Measurements from ENCODE around the gene LAIR2.
"Not testable (repeated sequence)": the region's sequence is repeated elsewhere in the genome, so short reads cannot be mapped to it uniquely, and the experiment has no call there.

LAIR2 gene

DNA sequence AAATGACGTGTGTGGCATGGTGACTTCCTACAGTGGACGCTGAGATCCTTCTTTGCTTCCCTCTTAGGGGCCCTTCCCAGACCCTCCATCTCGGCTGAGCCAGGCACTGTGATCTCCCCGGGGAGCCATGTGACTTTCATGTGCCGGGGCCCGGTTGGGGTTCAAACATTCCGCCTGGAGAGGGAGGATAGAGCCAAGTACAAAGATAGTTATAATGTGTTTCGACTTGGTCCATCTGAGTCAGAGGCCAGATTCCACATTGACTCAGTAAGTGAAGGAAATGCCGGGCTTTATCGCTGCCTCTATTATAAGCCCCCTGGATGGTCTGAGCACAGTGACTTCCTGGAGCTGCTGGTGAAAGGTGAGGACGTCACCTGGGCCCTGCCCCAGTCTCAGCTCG lies 5.2 kb downstream of the LAIR2 start:
- TF ChIP-seq, protein P1, sequence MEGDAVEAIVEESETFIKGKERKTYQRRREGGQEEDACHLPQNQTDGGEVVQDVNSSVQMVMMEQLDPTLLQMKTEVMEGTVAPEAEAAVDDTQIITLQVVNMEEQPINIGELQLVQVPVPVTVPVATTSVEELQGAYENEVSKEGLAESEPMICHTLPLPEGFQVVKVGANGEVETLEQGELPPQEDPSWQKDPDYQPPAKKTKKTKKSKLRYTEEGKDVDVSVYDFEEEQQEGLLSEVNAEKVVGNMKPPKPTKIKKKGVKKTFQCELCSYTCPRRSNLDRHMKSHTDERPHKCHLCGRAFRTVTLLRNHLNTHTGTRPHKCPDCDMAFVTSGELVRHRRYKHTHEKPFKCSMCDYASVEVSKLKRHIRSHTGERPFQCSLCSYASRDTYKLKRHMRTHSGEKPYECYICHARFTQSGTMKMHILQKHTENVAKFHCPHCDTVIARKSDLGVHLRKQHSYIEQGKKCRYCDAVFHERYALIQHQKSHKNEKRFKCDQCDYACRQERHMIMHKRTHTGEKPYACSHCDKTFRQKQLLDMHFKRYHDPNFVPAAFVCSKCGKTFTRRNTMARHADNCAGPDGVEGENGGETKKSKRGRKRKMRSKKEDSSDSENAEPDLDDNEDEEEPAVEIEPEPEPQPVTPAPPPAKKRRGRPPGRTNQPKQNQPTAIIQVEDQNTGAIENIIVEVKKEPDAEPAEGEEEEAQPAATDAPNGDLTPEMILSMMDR (IDR thresholded peaks at IDR 0.05; ENCODE audit: extremely low read depth, insufficient read depth, missing control alignments) = no peak
- in situ Hi-C loops (cut with MboI; ENCODE audit: low pct_unique_long_range_greater_than_20kb, low sequenced_read_pairs, unreplicated experiment) = no loop called here

DNA sequence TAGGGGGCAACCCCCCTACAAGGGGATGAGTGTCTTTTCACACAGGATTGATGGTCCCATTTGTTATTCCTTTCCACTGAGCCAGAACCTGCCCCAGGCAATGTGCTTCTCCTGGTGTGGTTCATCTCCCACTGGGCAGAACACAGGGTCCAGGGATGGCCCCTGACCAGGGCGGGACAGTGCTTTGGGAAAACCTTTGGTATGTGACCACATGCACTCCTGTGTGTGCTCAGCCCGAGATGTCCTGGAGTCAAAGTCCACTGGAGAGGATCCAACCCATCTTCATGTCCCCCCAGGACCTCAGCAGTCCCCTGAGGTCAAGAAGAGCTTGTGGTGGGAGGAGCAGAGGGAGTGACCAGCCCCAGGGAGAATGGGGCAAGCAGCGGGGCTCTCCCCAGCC lies 5.9 kb downstream of the LAIR2 start:
- in situ Hi-C loops (cut with MboI; ENCODE audit: low pct_unique_long_range_greater_than_20kb, low sequenced_read_pairs, unreplicated experiment) = not testable (repeated sequence)

More for the DNA sequence above, 5.2 kb downstream of the LAIR2 start:
- DNase-seq (ENCODE audit: low spot score) = no peak

DNA sequence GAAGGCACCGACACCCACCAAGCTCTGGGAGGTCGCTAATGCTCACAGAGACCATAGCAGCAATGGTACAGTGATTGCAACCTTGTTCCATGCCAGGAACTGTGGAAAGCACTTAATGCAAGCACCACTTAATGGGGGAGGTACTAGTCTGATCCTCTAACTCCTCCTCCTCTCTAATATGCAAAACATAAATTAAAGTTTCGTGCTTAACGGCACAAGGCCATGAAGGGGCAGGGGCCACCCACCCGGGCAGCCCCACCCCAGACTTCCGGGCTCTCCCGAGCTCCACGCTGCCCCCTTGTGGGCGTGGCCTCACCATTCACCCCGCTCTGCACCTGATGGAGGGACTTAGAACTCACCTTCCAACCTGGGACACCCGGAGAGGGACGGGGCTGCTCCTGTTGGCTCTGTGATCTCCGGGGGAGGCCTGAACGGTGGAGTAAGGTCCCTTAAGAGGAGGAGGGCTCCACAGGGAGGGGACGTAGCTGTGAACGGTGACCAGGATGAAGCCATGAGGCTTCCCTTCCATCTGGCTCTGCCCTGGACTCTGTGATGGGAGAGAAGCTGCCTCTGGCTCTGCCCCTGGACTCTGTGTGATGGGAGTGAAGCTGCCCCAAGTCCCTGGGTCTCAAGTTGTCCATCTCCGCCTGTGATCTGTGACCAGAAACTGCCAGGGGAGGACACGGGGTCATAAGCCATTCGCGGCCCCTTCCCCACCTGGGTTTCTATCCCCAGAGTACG lies 6.7 kb downstream of the LAIR2 start:
- DNase-seq (ENCODE audit: low spot score); in situ Hi-C loops (cut with MboI; ENCODE audit: low pct_unique_long_range_greater_than_20kb, low sequenced_read_pairs, unreplicated experiment): not testable (repeated sequence)

More for the DNA sequence above, 5.9 kb downstream of the LAIR2 start:
- DNase-seq (ENCODE audit: low spot score) = not testable (repeated sequence)

DNA sequence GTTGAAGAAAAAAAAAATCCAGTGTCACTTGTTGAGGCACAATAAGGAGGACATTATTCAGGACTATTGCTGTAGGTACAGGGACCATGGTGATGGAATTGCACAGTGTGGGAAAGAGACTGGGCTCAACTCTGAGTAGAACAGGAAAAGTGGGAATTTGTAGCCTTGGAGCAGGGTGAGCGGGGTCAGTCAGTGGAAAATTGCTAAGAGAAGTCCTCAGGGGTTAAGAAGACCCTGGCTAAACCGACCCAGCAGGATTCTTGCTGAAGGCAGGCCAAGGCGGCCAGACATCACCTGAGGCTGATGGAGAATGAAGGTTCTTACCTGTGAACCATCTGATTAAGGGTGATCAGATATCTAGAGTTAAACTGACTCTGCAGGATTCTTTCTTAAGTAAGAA lies 12.5 kb downstream of the LAIR2 start:
- in situ Hi-C loops (cut with MboI; ENCODE audit: low pct_unique_long_range_greater_than_20kb, low sequenced_read_pairs, unreplicated experiment) = no loop called here
- TF ChIP-seq, protein P1 (IDR thresholded peaks at IDR 0.05; ENCODE audit: extremely low read depth, insufficient read depth, missing control alignments) = no peak
- no peak for DNase-seq (ENCODE audit: low spot score)

DNA sequence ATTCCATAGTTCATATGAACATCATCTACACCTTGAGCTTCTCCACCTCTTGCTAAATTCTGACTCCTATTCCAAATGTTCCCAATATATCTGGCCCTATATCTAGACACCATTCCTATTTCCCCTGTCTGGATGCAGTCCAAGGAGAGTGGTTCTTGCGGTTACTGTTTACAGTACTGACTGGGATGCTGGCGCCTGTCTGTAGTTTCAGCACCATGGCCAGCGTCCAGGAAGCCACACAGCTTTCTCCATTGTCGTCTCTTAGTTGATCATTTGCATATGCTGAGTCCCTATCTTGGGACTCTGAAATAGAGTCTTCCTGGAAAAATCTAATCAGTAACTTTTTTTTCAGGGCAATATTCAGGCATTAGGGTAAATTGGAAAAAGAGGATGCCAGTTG lies 14.9 kb downstream of the LAIR2 start:
- DNase-seq (ENCODE audit: low spot score) = peak; percentile 73
- in situ Hi-C loops (cut with MboI; ENCODE audit: low pct_unique_long_range_greater_than_20kb, low sequenced_read_pairs, unreplicated experiment) = no loop called here
- TF ChIP-seq, protein P1 (IDR thresholded peaks at IDR 0.05; ENCODE audit: extremely low read depth, insufficient read depth, missing control alignments) = no peak

DNA sequence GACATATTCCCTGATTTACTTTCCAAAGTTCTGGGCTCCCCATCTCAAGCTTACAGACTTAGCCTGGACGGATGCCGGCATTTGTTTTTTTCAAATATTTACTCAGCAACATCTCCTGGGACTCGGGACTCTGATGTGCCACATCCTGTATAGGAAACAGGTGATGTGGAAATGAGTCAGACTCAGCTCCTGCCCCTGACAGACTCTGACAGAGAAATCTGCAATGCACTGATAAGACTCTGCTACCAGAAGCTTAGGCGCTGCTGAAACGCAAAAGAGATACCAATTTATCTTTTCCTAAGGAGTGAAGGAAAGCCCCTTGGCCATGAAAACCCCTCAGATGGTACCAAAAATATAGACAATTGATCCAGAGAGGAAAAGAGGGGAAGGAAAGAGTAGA lies 16.2 kb downstream of the LAIR2 start:
- TF ChIP-seq, protein P1 (IDR thresholded peaks at IDR 0.05; ENCODE audit: extremely low read depth, insufficient read depth, missing control alignments) = no peak
- DNase-seq (ENCODE audit: low spot score) = peak; percentile 60
- in situ Hi-C loops (cut with MboI; ENCODE audit: low pct_unique_long_range_greater_than_20kb, low sequenced_read_pairs, unreplicated experiment) = no loop called here

DNA sequence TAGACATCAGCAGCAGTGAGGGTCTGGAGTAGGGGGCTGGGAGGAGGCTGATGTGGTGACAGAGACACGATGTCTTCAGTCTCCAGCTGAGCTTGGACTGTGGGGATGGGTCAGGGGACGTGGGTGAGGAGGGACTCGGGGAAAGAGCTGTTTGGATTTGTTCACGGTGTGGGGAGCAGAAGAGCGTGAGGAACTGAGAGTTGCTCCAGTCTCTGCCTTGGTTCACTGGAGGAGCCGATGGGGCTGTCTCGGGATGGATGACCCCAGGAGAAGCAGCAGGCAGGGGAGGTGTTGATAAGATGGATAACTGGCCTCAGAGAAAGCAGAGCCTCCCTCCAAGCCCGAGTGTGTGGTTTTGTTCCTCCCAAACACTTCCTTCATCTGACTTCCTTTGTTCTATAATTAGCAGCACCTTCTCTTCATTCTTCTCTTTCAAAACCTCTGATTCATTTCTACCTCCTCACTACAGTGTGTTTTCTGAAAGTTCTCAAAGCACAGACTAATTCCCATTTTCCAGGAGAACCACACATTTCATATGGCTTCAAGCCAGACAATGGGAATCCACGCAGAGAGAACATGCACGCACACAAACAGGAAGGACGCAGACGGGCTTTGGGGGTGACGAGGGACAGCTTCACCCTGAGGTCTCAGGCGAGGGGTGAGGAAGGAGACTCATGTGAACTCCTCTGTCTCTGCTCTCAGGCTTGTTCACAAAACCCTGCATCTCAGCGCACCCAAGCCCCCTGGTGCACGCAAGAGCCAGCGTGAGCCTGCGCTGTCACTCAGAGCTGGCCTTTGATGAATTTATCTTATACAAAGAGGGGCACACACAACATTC lies 18.6 kb downstream of the LAIR2 start:
- DNase-seq (ENCODE audit: low spot score) = no peak

More for the DNA sequence above, 18.6 kb downstream of the LAIR2 start:
- in situ Hi-C loops (cut with MboI; ENCODE audit: low pct_unique_long_range_greater_than_20kb, low sequenced_read_pairs, unreplicated experiment) = no loop called here
- TF ChIP-seq, protein P1 (IDR thresholded peaks at IDR 0.05; ENCODE audit: extremely low read depth, insufficient read depth, missing control alignments) = no peak

Data from GM13977 (cell line).